GM19328 (cell line): ENCODE data around the gene DRC7.
"Not testable (repeated sequence)": the region's sequence is repeated elsewhere in the genome, so short reads cannot be mapped to it uniquely, and the experiment has no call there.

Experiments
- ATAC-seq: cut with Tn5 transposase; IDR thresholded peaks from one replicate; pipeline ENCODE4 v1.9.1; 2021; ENCODE audit warnings: mild to moderate bottlenecking, moderate library complexity; ENCODE audit not compliant: unreplicated experiment

The DRC7 gene

DNA sequence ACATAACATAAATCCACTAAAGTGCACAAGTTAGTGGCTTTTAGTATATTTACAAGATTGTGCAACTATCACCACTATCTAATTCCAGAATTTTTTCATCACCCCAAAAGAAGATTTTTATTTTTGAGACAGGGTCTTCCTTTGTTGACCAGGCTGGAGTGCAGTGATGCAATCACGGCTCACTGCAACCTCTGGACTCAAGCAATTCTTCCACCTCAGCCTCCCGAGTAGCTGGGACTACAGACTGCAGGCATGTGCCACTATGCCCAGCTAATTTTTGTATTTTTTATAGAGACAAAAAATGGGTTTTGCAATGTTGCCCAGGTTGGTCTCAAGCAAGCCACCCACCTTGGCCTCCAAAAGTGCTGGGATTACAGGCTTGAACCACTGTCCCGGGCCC, 15.1 kb downstream of the DRC7 start:
- no peak for ATAC-seq

DNA sequence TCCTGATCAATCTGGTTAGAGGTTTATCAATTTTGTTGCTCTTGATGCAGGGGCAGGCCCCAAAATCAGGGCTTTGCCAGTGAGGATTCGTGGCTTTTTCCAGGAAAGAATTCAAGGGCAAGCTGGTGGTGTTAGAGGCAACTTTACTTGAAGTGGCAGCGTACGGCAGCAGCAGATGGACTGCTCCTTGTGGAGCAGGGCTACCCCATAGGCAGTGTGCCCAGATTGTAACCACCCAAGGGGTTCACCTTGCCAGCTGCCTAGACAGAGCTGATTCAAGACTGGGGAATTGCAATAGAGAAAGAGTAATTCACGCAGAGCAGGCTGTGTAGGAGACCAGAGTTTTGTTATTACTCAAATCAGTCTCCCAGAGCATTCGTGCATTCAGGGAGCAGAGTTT, 16.7 kb downstream of the DRC7 start:
- ATAC-seq: no peak

DNA sequence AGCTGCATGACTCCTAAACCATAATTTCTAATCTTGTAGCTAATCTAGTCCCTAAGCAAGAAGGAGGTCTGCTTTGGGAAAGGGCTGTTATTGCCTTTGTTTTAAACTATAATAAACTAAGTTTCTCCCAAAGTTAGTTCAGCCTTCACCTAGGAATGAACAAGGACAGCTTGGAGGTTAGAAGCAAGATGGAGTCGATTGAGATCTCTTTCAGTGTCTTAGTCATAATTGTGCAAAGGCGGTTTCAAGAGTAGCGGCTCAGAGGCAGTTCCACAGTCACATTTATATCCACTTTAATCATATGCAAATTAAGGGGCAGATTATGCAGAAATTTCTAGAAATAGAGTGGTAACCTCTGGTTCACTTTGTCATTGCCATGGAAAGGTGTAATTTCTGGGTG, 17.4 kb downstream of the DRC7 start:
- no peak for ATAC-seq

DNA sequence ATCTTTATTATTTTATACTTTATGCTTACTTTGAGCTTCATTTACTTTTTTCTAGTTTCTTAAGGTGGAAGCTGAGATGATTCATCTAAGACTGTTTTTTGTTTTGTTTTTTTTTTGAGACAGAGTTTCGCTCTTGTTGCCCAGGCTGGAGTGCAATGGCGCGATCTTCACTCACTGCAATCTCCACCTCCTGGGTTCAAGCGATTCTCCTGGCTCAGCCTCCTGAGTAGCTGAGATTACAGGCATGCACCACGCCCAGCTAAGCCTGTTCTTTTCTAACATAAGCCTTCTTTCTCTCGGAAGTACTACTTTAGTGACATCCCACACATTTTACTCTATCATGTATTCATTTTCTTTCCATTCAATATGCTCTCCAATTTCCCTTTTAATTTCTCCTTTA, 18.0 kb downstream of the DRC7 start:
- ATAC-seq: not testable (repeated sequence)

DNA sequence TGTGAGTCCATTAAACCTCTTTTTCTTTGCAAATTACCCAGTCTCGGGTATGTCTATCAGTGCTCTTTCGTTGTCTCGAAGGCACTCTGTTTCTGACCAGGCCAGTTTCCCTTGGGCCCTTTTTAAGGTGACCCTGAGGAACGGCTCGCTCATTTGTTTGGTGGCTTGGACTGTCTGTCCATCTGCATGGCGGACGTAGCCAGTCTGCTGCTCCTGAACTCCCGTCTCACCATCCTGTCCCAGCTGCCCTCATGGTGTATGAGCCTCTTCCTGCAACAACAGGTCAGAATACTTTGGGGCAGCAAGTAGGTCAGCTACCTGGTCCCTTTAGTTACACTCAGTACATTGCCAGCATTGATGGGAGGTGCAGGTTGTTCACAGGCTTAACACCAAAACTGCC, 19.0 kb downstream of the DRC7 start:
- no peak for ATAC-seq

DNA sequence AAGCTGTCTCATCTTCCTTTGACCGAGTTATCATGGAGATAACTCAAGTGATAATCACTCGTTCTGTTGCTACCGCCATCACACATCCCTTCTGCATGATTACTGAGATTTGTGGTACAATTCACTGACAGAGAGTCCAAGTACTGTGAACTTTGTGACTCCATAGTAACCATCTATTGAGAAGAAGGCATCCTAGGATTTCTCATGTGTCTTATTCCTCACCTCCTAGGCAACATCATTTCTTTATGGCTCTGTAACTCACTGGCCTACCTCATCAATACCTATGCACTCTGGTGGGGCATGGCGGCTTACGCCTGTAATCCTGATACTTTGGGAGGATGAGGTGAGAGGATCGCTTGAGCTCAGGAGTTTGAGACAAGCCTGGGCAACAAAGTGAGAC, 19.4 kb downstream of the DRC7 start:
- ATAC-seq: no peak

DNA sequence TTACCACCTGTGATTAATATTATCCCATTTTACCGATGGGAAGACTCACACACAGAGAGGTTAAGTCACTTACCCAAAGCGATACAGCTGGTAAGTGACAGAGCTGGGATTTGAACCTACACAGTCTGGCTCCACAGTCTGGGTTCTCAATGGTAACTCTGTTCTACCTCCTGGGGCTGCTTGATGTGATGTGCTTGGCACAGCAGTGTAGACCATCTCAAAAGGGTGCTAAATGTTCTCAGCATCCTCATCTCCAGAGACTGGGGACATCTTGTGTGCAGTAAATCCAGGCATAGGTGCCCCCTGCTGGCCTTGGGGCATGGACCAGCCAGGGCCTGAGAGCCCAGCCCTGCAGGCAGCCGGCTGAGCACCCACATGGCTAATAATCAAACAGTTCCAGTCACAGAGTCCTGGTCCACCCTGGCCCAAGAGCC, 25.6 kb downstream of the DRC7 start:
- no peak for ATAC-seq

DNA sequence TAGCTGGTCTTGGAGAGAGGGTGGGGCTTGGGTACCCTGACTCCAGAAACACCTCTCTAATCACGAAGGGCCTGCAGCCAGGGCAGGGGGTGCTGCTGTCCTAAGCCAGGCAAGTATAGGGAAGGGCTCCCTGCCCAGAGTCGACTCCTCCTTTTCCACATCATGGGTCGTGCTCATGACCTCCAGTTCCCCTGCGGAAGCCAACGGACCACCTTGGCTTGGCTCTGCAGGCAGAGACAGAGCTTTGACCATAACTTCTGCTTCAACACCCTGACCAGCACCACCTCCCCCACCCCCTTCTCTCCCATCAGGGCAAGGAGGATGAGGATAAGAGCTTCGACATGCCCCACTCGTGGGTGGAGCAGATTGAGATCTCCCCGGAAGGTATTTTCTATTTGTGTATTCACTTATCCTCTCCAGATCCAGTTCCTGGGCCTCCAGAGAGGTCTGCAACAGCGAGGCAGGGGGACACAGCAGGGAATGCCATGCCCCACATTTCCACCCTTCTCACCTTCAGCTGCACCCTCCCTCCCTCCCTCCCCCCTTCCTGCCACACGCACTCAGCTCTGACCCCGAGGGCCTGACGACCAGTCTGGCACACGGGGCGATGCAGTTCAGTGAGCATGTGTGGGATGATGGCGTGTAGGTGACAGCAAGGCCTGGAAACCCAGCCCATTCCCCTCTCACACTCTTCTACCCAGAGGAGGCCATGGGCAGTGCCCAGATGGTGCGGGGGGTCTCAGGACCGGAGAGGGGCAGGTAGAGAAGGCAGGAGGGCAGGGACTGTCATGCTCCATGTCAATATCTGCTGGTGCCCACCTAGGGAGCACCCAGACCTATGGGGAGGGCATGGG, 27.0 kb downstream of the DRC7 start:
- ATAC-seq: no peak

DNA sequence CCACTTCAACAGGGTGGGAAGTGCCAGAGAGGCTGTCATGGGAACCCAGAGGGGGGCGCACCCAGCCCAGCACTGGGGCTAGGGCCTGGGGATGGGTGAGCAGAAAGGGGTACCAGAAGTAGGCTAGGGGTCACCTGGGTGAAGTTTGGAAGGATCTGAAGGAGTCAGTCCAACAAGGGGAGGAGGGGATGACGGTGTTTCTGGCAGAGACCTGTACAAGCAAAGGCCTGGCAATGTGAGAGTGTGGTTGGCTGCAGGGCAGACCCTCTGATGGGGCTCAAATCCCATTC, 27.5 kb downstream of the DRC7 start:
- ATAC-seq: no peak

DNA sequence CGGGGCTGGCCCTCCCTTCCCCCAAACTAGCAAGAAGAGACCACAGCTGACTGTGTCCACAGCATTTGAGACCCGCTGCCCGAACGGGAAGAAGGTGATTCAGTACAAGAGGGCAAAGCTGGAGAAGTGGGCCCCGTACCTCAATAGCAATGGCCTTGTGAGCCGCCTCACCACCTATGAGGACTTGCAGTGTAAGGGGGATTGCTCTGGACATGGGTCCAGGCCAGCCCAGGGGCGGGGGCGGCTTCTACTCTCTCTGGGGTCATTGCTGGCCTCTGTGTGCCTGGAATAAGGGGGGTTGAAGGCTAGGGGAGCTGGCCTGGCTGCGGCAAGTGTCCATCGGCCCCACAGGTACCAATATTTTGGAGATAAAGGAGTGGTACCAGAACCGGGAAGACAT, 28.0 kb downstream of the DRC7 start:
- ATAC-seq: no peak

DNA sequence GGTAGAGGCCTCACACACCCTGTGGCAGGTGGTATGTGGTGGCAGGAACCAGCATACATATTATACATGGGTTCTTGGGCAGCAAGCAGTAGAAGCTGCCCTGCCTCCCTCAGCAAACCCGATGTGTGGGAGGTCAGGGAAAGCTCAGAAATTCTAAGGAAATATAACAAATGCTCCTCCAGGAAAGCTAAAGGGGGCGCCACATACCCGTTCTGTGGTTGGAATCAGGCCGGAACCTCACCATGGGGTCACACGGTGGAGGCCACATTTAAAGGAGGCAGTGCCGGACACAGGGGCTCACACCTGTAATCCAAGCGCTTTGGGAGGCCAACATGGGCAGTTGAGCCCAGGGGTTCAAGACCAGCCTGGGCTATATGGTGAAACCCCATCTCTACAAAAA, 28.6 kb downstream of the DRC7 start:
- ATAC-seq: no peak

DNA sequence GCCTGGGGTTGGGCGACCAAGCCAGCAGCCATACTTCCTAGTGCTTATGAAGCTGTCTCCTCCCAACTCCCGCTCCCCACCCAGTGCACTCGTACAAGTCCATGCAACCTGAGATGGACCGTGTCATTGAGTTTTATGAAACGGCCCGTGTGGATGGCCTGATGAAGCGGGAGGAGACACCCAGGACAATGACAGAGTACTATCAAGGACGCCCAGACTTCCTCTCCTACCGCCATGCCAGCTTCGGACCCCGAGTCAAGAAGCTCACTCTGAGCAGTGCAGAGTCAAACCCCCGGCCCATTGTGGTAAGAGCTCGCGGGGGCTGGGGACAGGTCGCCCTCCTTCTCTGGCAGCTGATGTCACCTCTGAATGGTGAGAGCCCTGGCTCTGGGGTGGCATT, 29.9 kb downstream of the DRC7 start:
- ATAC-seq: no peak

DNA sequence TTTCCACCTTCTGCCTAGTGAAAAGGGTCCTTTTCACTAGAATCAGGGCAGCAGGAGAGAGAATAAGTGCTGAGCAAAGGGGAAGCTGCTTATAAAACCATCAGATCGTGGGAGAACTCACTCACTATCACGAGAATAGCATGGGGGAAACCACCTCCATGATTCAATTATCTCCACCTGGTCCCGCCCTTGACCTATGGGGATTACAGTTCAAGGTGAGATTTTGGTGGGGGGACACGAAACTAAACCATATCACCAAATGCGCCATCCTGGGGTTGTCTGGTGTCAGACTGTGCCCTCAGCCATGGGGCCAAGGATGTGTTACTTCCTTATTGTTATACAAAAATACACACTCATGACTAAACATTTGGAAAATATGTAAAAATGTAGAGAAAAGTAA, 30.5 kb downstream of the DRC7 start:
- no peak for ATAC-seq

DNA sequence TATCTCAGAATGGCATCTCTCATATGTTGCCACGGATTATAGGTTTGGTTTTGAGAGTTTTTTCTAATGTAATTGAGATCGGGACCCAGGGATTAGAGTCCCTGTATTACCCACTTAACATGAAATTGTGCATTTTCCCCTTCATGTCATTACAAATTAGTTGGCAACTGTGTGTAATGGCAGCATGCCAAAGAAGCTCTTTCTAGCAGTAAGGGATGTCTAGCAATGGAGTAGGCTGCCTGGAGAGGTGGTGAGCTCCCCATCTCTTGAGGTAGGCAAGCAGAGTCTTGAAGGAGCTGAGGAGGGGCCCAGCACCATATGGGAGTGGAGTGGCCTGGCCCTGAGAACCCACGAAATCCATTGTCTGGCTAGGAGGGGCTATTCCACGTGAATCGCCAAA, 30.9 kb downstream of the DRC7 start:
- no peak for ATAC-seq

DNA sequence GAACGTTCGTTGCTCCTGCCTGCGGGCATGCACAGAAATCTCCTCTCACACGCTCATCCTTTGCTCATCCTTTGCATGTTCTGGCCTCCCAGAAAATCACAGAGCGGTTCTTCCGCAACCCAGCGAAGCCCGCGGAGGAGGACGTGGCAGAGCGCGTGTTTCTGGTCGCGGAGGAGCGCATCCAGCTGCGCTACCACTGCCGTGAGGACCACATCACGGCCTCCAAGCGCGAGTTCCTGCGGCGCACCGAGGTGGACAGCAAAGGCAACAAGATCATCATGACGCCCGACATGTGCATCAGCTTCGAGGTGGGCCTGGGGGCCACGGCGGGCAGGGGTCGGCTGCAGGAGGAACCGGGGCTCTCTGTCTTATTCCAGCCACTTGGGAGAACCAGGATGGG, 31.4 kb downstream of the DRC7 start:
- no peak for ATAC-seq

DNA sequence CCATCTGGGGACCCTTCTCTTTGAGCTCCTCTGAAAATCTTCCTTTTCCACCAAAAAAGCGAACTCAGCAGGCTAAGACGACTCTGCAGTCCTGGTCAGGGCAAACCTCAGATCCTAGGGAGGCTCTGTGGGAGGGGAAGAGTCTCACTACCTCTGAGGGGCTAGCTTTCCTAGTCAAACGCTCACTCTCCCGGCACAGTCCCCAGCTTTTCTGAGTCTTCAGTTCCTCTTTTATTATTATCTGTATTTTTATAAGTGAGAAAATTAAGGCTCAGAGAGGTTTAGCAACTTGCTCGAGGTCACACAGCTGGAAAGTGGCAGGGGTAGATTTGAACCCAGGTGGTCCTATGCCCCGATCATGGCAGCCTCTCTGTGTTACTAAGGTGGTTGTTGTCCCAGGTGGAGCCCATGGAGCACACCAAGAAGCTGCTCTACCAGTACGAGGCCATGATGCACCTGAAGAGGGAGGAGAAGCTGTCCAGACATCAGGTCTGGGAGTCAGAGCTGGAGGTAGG, 31.9 kb downstream of the DRC7 start:
- no peak for ATAC-seq

DNA sequence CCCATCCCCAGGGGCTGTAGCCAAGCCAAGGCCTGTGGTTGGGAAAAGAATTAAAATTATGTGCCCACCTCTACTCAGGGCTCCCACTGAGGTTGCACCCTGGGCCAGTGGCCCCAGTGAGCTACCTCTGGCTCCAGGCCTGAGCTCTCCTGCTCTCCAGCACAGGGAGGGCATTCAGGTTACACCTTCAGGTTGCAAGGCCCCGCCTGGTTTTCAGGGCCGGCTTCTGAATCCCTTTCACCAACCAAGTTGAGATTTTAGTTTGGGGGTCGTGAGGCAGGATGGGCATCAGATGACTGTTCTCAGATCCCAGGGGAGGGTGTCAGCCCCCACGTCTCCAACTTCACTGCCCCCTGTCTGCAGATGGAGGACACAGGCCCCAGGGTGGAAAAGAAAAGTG, 33.0 kb downstream of the DRC7 start:
- ATAC-seq: no peak

DNA sequence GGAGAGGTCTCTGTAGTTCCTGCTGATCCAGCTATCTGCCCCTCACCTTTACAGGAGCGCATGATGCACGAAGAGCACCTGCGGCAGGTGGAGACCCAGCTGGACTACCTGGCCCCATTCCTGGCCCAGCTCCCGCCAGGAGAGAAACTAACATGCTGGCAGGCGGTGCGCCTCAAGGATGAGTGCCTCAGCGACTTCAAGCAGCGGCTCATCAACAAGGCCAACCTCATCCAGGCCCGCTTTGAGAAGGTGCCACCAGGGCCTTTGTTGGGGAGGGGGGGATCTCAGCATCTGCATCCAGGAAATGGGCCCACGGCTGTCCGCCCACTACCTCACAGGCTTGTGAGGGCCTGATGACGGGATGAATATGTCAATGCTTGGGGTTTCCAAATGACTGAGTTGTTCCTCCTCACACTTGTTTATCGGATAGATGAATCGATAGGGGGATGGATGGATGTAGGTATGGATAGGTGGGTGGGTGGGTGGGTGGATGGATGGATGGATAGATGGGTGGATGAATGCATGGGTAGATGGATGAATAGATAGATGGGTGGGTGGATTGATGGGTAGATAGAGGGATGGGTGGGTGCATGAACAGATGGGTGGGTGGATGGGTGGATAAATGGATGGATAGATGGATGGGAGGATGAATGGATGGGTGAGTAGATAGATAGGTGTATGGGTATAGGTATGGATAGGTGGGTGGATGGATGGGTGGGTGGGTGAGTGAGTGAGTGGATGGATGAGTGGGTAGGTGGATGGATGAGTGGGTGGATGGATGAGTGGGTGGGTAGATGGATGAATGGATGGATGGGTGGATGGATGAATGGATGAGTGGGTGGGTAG, 34.0 kb downstream of the DRC7 start:
- ATAC-seq: no peak

DNA sequence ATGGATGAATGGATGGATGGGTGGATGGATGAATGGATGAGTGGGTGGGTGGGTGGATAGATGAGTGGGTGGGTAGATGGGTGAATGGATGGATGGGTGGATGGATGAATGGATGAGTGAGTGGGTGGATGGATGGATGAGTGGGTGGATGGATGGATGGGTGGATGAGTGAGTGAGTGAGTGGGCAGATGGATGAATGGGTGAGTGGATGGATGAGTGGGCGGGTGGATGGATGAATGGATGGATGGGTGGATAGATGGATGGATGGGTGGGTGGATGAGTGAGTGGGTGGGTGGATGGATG, 34.5 kb downstream of the DRC7 start:
- ATAC-seq: no peak

DNA sequence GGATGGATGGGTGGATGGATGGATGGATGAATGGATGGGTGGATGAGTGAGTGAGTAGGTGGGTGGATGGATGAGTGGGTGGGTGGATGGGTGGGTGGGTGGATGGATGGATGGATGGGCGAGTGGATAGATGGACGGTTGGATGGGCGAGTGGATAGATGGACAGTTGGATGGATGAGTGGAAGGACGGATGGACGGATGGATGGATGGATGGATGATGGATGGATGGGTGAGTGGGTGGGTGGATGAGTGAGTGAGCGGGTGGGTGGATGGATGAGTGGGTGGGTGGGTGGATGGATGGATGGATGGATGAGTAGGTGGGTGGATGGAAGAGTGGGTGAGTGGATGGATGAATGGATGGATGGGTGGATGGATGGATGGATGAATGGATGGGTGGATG, 35.2 kb downstream of the DRC7 start:
- ATAC-seq: not testable (repeated sequence)

DNA sequence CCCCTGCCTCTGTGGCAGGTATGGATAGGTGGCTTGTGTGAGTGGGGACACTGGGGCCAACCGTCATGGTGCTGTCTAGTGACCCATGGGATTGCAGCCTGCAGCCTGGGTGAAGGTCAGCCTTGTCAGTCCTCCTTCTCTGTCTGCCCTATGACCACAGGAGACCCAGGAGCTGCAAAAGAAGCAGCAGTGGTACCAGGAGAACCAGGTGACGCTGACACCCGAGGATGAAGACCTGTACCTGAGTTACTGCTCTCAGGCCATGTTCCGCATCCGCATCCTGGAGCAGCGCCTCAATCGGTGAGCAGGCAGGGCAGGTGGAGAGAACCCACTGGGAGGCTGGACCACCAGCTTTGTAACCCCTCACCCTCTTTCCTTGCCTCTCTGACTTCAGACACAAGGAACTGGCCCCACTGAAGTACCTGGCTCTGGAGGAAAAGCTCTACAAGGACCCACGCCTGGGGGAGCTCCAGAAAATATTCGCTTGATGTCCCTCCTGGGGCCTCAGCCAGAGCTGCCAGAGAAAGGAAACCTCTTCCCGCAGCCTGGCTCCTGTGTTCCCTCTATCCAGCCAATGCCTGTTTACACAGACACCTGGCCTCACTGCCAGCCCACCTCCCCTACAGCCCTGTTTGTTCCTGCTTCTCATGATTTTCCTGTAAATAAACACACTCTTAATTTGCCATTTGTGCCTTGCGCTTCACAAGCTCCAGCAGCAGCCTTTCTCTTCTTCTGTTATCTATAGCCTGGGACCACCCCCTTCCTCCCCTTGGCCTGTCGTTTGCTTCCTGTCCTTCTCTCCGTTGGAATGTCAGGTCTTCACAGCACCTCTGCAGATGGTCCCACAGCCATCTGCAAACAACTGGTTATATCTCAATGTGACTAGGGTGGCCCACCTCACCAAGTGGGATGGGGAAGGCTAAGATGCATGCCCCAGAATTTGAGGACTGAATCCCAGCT, 36.4 kb downstream of the DRC7 start:
- ATAC-seq: no peak
